Endothelial cell of umbilical vein (primary cell): Measurements from ENCODE around the gene SMARCA4.

ENCODE experiments used
- CTCF ChIP-seq, 2 donors: IDR thresholded peaks; 1 replicate in 1 of 2; 2 replicates in 1 of 2; pipeline ENCODE4 v1.5.1; 2011; ENCODE audit warnings: low read length in 2 of 2, mild to moderate bottlenecking in 2 of 2, moderate library complexity in 2 of 2, control low read depth in 1 of 2, inconsistent platforms in 1 of 2, low read depth in 1 of 2; ENCODE audit not compliant: insufficient read depth in 1 of 2; ENCODE audit errors: extremely low read depth in 1 of 2
- EZH2 ChIP-seq: IDR thresholded peaks from 2 replicates; pipeline ENCODE4 v1.6.1; 2012; ENCODE audit warnings: borderline replicate concordance, low read depth, mild to moderate bottlenecking, moderate library complexity, low read length, inconsistent platforms; ENCODE audit not compliant: severe bottlenecking
- MYC ChIP-seq: IDR thresholded peaks from one replicate; pipeline ENCODE4 v1.6.1; 2011; ENCODE audit warnings: mild to moderate bottlenecking, low read depth, low read length
- POLR2A ChIP-seq: IDR thresholded peaks from 2 replicates; pipeline ENCODE4 v1.6.1; 2012; ENCODE audit warnings: low read depth, mild to moderate bottlenecking, control low read depth, low read length
- POLR2AphosphoS5 ChIP-seq: IDR thresholded peaks from 2 replicates; pipeline ENCODE4 v1.6.1; 2012; ENCODE audit warnings: low read depth, mild to moderate bottlenecking, control low read depth, low read length, moderate library complexity; ENCODE audit not compliant: insufficient read depth

DNA sequence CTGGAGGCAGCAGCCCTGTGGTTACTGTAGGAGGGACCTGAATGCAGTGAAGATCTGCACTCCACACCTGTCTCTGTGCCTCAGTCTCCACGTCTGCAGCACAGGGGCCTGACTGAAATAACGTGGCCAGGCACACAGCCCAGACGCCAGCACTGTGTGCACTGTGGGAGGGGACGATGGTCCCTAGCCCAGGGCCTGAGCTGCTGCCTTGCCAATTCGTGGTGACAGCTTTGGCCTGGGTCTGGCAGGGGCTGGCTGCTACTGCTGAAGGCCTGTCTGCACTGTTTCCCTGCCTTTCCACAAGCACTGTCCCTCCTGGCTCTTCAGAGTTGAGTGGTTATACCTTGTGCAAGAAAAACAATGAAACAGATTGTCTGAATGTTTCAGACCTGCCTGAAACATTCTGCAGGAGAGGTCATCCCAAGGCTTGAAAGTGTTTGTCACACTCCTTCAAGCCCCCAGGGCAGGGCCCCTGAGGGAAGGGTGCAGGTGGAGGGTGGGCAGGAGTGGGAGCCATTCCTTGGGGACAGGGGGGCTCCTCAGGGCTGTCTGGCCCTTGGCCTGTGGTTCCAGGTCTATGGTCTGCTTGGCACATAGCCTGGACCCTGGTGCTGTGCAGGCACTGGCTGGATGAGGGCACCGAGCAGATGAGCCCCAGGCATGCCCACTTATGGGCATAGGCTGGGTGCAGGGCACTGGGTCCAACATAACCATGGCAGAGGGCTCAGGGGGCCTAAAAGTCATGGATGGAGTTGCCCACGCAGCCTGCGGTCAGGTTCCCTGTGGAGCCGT lies 89.7 kb downstream of the SMARCA4 start:
- TF ChIP-seq POLR2AphosphoS5 (no peak), POLR2A (no peak), CTCF (IDR thresholded peaks at IDR 0.05; ENCODE audit: extremely low read depth in 1 of 2, insufficient read depth in 1 of 2, low read depth in 1 of 2, low read length in 2 of 2) (no peak), MYC (no peak), EZH2 (no peak)
